ENCODE data around the gene SH3D21.

The SH3D21 gene

GRCh38 chr1:36369061-36369861 is 63.1 kb downstream of the SH3D21 start (continued):
- TF ChIP-seq PRDM4 (tag by site-specific recombination; IDR thresholded peaks at IDR 0.05) (no peak), ZNF654 (tag by site-specific recombination; IDR thresholded peaks at IDR 0.05; ENCODE audit: low read depth) (peak; percentile 41), GLI4 (tag by site-specific recombination; IDR thresholded peaks at IDR 0.05) (no peak), SCRT2 (tag by site-specific recombination; IDR thresholded peaks at IDR 0.05) (no peak), AEBP2 (tag by site-specific recombination; IDR thresholded peaks at IDR 0.05; ENCODE audit: borderline replicate concordance) (no peak), ZNF202 (tag by site-specific recombination; IDR thresholded peaks at IDR 0.05; ENCODE audit: borderline replicate concordance) (no peak), ZNF561 (tag by site-specific recombination; IDR thresholded peaks at IDR 0.05; ENCODE audit: borderline replicate concordance) (no peak), GLIS1 (tag by site-specific recombination; IDR thresholded peaks at IDR 0.05) (no peak), ZSCAN30 (tag by site-specific recombination; IDR thresholded peaks at IDR 0.05) (0 out of 2 replicates have a peak, but pooled peaks have one; percentile 27), ZNF175 (tag by site-specific recombination; IDR thresholded peaks at IDR 0.05) (no peak), ZNF184 (tag by site-specific recombination; IDR thresholded peaks at IDR 0.05) (no peak), ZNF174 (tag by site-specific recombination; IDR thresholded peaks at IDR 0.05) (no peak), ZNF549 (tag by site-specific recombination; IDR thresholded peaks at IDR 0.05) (no peak), KLF1 (tag by site-specific recombination; IDR thresholded peaks at IDR 0.05) (0 out of 2 replicates have a peak, but pooled peaks have one; percentile 9), MYNN (tag by site-specific recombination; IDR thresholded peaks at IDR 0.05; ENCODE audit: borderline replicate concordance) (no peak), ZSCAN16 (tag by site-specific recombination; IDR thresholded peaks at IDR 0.05) (no peak), SALL2 (tag by site-specific recombination; IDR thresholded peaks at IDR 0.05; ENCODE audit: borderline replicate concordance) (no peak), PATZ1 (tag by site-specific recombination; IDR thresholded peaks at IDR 0.05) (peak; percentile 45; the same call in 1 of the 2 replicates), ZNF776 (tag by site-specific recombination; IDR thresholded peaks at IDR 0.05; ENCODE audit: borderline replicate concordance) (no peak), ZNF777 (tag by site-specific recombination; IDR thresholded peaks at IDR 0.05; ENCODE audit: borderline replicate concordance) (no peak), ZNF302 (tag by site-specific recombination; IDR thresholded peaks at IDR 0.05; ENCODE audit: low read depth) (no peak), ZNF19 (tag by site-specific recombination; IDR thresholded peaks at IDR 0.05; ENCODE audit: low read depth) (no peak), ZNF23 (tag by site-specific recombination; IDR thresholded peaks at IDR 0.05; ENCODE audit: borderline replicate concordance) (no peak), PRDM6 (tag by site-specific recombination; IDR thresholded peaks at IDR 0.05) (no peak), ZNF791 (tag by site-specific recombination; IDR thresholded peaks at IDR 0.05) (no peak), ZNF155 (tag by site-specific recombination; IDR thresholded peaks at IDR 0.05) (no peak), ZNF610 (tag by site-specific recombination; IDR thresholded peaks at IDR 0.05; ENCODE audit: borderline replicate concordance) (no peak), KLF7 (tag by site-specific recombination; IDR thresholded peaks at IDR 0.05; ENCODE audit: borderline replicate concordance) (no peak), ZNF664 (tag by site-specific recombination; IDR thresholded peaks at IDR 0.05) (no peak), ZNF658 (tag by site-specific recombination; IDR thresholded peaks at IDR 0.05) (no peak), SP3 (tag by site-specific recombination; IDR thresholded peaks at IDR 0.05) (no peak), ZBTB8A (tag by site-specific recombination; IDR thresholded peaks at IDR 0.05) (no peak)

Measured in HEK293 (cell line).